T-helper 2 cell (primary cell): ENCODE results near the gene SH2D3A.
"Not testable (repeated sequence)": the region's sequence is repeated elsewhere in the genome, so short reads cannot be mapped to it uniquely, and the experiment has no call there.

Experiments
- DNase-seq, 5 experiments: peaks; one replicate each; pipeline versions ENCODE4 v3.0.0 to v3.0.0-alpha.2; 2012 to 2022

Gene SH2D3A

DNA sequence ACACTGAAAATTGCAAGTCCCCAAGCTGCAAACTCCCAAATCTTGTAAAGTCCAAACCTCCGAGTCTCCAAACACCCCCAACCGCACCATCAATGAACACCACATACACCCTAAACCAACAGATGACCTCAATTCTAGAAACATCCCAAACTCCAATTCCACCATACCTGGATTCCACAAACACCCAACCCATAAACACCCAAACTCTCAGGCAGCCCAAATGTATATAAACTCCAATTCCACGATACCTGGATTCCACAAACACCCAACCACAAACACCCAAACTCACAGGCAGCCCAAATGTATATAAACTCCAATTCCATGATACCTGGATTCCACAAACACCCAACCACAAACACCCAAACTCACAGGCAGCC is 47.3 kb downstream of the SH2D3A start:
- no peak for DNase-seq

DNA sequence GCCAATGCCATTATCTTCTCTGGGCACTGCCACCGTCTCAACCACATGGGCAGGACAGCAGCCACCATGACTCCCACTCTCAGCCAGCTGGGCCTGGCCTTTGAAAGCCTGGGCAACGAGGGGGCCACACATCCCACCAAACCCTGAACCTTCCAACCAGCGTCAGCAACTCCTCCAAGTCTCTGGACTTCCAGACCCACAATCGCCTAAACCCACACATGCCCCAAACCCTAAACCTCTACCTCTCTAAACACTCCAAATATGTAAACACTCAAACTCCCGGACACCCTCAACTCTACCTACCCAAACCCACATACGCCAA is 47.7 kb downstream of the SH2D3A start:
- DNase-seq = no peak

GRCh38 chr19:6718741-6719539 is 48.3 kb downstream of the SH2D3A start:
- DNase-seq = peak in 3 of 5 experiments; percentile 9 to 43 (median 29)

GRCh38 chr19:6718111-6718740 is 49.0 kb downstream of the SH2D3A start:
- DNase-seq = no peak

GRCh38 chr19:6717441-6717971 is 49.7 kb downstream of the SH2D3A start:
- DNase-seq = peak in 1 of 5 experiments; percentile 40

GRCh38 chr19:6717036-6717435 is 50.2 kb downstream of the SH2D3A start:
- DNase-seq = peak in 1 of 5 experiments; percentile 31

DNA sequence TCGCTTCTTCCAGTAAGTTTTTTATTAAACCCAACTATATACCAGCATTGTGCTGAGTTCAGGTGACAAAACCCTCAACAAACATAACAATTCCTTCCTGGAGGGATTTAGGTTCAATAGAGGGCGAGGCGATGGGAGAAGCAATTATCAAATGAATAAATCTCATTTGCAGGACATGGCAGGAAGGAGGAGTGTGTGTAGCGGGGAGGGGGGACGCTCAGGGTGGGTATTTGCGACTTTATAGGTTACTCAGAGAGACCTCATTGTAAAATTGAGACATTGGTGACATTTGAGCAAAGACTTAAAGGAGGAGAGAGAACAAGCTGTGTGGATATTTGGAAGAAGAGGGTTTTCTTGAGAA is 50.6 kb downstream of the SH2D3A start:
- no peak for DNase-seq

DNA sequence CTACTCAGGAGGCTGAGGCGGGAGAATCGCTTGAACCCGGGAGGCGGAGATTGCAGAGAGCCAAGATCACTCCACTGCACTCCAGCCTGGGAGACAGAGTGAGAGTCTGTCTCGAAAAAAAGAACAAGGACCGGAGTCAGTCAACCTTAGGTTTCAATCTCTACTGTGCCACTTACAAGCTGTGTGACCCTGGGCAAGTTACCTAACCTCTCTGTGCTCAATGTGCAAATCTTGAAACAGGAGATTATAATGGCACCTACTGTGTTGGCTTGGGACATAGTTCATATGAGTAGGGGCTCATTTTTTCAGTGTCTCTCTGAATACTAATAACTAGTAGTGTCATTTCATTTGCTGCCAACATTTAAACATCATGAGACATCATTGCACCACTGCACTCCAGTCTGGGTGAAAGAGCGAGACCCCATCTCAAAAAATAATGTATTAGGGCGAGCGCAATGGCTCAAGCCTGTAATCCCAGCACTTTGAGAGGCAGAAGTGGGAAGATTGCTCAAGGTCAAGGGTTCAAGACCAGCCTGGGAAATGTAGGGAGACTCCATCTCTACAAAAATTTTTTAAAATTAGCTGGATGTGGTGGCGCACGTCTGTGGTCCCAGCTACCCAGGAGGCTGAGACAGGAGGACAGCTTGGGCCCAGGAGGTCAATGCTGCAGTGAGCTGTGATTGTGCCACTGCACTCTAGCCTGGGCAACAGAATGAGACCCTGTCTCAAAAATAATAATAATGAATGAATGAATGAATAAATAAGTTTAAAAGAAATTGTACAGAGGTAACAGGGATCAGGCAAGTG is 52.3 kb downstream of the SH2D3A start:
- DNase-seq = no peak

- DNase-seq = no peak
Measured at GRCh38 chr19:6713773-6714692, 53.2 kb downstream of the SH2D3A start.

GRCh38 chr19:6712692-6713670 is 54.3 kb downstream of the SH2D3A start:
- no peak for DNase-seq

GRCh38 chr19:6712231-6712630 is 55.0 kb downstream of the SH2D3A start:
- DNase-seq = no peak

GRCh38 chr19:6711605-6712004 is 55.6 kb downstream of the SH2D3A start:
- no peak for DNase-seq

DNA sequence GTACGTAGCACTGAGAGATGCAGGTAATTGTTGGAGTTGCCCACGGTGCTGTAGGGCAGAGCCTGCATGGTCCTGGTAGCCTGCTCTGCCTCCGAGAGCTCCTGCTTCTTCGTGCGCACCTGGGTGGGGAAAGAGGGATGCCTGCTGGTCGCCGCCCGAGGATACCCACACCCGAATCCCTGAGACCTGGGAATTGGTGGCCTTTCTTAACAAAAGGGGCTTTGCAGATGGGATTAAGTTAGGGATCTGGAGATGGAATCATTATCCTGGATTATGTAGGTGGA is 56.2 kb downstream of the SH2D3A start:
- no peak for DNase-seq

GRCh38 chr19:6710273-6711077 is 56.8 kb downstream of the SH2D3A start:
- no peak for DNase-seq

DNA sequence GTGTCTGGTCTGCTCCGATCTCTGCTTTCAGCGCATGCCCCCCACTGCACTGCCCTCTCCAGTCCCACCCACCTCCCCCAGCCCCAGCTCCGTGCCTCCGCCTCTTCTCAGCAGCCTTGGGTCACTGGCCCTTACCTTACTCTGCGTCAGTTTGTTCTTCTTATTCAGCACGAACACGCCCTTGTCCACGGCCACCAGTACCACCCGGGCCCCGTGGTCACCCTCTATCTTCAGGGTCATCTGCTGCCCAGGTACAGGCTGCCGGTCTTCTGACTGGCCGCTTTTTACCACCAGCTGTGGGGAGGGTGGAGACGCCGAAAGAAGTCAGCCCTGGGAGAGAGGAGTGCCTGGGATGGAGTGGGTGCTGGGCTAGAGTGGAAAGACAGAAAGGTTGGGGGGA is 57.7 kb downstream of the SH2D3A start:
- no peak for DNase-seq

DNA sequence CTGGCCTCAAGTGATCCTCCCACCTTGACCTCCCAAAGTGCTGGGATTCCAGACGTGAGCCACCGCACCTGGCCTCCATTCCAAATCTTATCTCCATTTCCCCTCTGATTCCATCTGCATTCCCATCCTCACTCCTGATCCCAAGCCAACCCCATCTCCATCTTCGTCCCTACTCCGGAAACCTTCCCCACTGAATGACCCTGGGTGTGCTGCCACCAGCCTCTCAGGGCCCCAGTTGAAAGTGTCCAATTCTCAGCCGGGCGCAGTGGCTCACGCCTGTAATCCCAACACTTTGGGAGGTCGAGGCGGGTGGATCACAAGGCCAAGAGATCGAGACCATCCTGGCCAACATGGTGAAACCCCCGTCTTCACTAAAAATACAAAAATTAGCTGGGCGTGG is 58.3 kb downstream of the SH2D3A start:
- not testable (repeated sequence) for DNase-seq

DNA sequence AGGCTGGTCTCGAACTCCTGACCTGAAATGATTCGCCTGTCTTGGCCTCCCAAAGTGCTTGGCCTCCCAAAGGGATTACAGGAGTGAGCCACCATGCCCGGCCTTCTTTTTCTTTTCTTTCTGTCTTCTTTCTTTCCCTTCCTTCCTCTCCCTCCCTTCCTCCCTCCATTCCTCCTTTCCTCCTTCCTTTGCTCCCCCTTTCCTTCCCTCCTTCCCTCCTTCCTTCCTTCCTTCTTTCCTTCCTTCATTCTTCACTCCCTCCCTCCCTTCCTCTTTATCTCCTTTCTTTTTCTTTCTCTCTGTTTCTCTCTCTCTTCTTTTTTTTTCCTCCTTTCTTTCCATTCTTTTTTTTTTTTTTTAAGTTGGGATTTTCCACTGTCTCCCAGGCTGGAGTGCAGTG is 58.9 kb downstream of the SH2D3A start:
- no peak for DNase-seq

DNA sequence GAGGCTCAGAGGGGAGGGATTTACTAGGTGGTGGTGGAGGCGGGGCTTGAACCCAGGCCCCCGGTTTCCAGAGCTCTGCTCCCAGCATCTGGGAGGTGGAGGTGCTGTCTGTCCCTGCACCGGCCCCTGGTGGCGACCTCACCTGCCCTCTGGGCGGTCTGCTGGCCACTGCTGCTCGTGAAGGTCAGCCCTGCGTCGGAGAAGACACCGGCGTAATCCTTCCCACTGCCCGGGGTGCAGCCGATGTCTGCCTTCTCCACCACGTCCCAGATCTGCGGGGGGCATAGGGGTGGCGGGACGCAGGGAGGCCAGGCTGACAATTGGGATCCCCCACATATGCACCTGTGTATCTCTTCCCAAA is 59.6 kb downstream of the SH2D3A start:
- DNase-seq = no peak

GRCh38 chr19:6707011-6707657 is 60.1 kb downstream of the SH2D3A start:
- no peak for DNase-seq

DNA sequence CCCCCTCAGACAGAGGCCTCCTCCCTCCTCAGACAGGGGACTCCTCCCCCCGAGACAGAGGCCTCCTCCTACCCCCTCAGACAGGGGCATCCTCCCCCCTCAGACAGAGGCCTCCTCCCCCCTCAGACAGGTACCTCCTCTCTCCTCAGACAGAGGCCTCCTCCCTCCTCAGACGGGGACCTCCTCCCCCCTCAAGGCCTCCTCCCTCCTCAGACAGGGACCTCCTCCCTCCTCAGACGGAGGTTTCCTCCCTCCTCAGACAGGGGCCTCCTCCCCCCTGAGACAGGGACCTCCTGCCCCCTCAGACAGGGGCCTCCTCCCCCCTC is 60.6 kb downstream of the SH2D3A start:
- no peak for DNase-seq
